Rectal smooth muscle tissue (tissue), 1 donor: Measurements from ENCODE around the gene RRP8.

Experiments used
- H3K27ac ChIP-seq: one replicate; pipeline ENCODE4 v1.7.0; 2013; ENCODE audit warnings: low read depth, low read length, inconsistent platforms
- H3K27me3 ChIP-seq: one replicate; pipeline ENCODE4 v1.7.0; 2013; ENCODE audit warnings: low read length; ENCODE audit not compliant: control insufficient read depth, insufficient read depth
- H3K36me3 ChIP-seq: one replicate; pipeline ENCODE4 v1.7.0; 2013; ENCODE audit warnings: low read length; ENCODE audit not compliant: control insufficient read depth, insufficient read depth
- H3K4me1 ChIP-seq: one replicate; pipeline ENCODE4 v1.7.0; 2013; ENCODE audit warnings: low read length; ENCODE audit not compliant: control insufficient read depth, insufficient read depth
- H3K4me3 ChIP-seq: one replicate; pipeline ENCODE4 v1.7.0; 2013; ENCODE audit warnings: low read length
- H3K9ac ChIP-seq: one replicate; pipeline ENCODE4 v1.7.0; 2013; ENCODE audit warnings: low read length

The RRP8 gene

DNA sequence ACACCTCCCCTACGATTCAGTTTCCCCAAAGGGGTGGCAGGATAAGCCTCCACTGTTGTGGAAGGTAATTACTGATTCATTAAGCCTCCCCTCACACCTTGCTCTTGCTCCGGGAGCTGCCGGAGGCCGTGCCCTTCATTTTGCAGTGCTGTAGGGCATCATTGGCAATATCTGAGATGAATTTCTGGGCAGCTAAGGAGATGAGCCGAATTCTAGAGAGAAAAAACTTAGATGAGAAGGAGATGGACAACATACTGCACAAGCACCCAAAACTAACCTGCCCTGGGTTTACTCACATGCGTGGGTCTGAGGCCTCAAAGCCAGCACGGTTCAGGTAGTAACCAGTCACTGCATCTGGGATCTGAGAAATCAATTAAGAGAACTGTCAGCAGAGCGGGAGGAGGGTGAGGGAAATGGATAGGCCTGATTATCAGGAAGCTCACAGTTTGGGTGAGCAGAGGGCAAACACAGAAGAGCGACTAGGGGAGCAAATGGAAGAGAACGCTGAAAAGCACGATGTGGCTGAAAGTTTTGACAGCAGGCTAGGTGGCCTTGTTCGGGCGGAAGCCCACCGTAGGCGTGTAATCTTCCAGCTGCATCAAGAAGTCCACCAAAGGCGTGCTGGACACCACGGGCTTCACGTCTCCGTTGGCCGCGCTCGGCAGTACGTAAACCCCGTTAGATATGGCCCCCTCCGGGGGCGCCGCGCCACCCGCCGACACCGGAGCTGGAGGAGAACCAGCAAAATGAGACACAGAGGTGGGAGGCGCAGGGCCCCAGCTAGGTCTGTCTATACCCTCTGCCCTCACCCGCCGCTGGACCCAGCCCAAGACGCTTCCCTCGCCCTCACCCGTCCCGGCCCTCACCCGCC lies 7.9 kb upstream of the RRP8 start:
- H3K9ac ChIP-seq: peak overlapping the region; percentile 69
- peak overlapping the region; percentile 73 for H3K4me3 ChIP-seq
- peak overlapping the region; percentile 99 for H3K27ac ChIP-seq
- peaks cover 42% of the 10 kb centered on the region for H3K36me3 ChIP-seq
- peaks cover 47% of the 10 kb centered on the region for H3K4me1 ChIP-seq
- no peaks in the 10 kb centered on the region for H3K27me3 ChIP-seq

DNA sequence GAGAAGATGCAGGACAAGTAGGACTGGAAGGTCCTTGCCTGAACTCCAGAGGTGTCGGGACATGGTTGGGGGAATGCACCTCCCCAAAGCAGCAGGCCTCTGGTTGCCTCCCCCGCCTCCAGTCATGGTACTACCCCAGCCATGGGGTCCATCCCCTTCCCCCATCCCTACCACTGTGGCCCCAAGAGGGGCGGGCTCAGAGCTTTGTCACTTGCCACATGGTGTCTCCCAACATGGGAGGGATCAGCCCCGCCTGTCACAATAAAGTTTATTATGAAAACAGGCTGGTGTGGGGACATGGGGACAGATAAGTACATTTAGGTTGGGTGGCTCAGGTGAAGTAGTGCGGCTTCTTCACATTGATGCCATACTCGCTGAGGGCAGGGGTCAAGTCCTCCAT lies 7.2 kb upstream of the RRP8 start:
- H3K27me3 ChIP-seq: no peaks in the 10 kb centered on the region

DNA sequence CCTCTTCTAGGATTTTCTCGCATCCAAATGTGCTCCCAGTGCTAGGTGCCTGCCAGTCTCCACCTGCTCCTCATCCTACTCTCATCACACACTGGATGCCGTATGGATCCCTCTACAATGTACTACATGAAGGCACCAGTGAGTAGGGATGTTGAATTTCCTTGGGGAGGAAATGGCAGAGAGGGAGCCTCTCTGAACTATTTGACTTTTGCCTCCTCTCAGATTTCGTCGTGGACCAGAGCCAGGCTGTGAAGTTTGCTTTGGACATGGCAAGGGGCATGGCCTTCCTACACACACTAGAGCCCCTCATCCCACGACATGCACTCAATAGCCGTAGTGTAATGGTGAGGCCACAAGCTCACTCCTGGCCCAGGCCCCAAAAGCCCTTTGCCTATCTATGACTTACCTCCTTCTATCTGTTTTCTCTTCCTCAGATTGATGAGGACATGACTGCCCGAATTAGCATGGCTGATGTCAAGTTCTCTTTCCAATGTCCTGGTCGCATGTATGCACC lies 6.1 kb upstream of the RRP8 start:
- Histone ChIP-seq H3K4me1 (peaks cover 49% of the 10 kb centered on the region), H3K4me3 (no peak overlapping the region), H3K9ac (no peak overlapping the region), H3K36me3 (peaks cover 29% of the 10 kb centered on the region), H3K27ac (peak overlapping the region; percentile 99), H3K27me3 (no peaks in the 10 kb centered on the region)

More for the DNA sequence above, 7.2 kb upstream of the RRP8 start:
- Histone ChIP-seq H3K36me3 (peaks cover 37% of the 10 kb centered on the region), H3K4me3 (no peak overlapping the region), H3K4me1 (peaks cover 49% of the 10 kb centered on the region), H3K27ac (peak overlapping the region; percentile 99), H3K9ac (no peak overlapping the region)

- Histone ChIP-seq H3K4me3 (no peak overlapping the region), H3K27ac (peak overlapping the region; percentile 99), H3K9ac (no peak overlapping the region), H3K36me3 (peaks cover 29% of the 10 kb centered on the region), H3K4me1 (peaks cover 49% of the 10 kb centered on the region), H3K27me3 (no peaks in the 10 kb centered on the region)
Observed at GRCh38 chr11:6608726-6609501, 5.5 kb upstream of the RRP8 start.

- H3K9ac ChIP-seq: no peak overlapping the region
Observed at GRCh38 chr11:6608011-6608410, 4.6 kb upstream of the RRP8 start.

DNA sequence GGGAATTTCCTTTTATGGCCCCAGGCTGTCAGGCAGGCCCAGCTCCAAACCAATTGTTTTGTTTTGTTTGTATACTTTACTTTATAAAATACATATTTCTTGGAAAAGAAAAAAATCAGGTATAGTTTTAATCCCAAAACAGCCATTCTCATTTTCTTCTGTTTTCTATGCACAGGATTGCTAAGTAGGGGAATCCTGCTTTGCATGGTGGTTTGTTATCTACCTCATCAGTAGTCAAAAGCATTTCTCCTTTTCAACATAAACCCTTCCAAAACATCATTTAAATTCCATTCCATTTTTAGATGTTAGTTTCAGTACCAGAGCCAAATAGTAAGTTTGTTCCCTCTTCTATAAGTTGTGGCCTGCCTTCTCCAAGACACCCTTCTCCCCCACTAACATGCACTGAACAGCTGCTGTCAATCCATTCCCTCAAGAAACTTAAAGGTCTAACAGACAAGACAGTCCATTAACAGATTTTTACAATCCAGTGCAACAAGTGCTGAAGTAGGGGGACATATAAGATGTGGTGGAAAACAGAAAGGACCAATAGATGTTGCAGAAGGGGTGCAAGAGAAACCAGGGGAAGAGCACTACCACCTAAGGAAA lies 3.9 kb upstream of the RRP8 start:
- H3K36me3 ChIP-seq: peaks cover 29% of the 10 kb centered on the region
- H3K4me3 ChIP-seq: peak overlapping the region; percentile 53
- no peaks in the 10 kb centered on the region for H3K27me3 ChIP-seq
- peak overlapping the region; percentile 99 for H3K27ac ChIP-seq
- peaks cover 49% of the 10 kb centered on the region for H3K4me1 ChIP-seq
- H3K9ac ChIP-seq: no peak overlapping the region

More at GRCh38 chr11:6608011-6608410, 4.6 kb upstream of the RRP8 start:
- Histone ChIP-seq H3K27me3 (no peaks in the 10 kb centered on the region), H3K36me3 (peaks cover 29% of the 10 kb centered on the region), H3K27ac (peak overlapping the region; percentile 99), H3K4me1 (peaks cover 48% of the 10 kb centered on the region), H3K4me3 (no peak overlapping the region)

DNA sequence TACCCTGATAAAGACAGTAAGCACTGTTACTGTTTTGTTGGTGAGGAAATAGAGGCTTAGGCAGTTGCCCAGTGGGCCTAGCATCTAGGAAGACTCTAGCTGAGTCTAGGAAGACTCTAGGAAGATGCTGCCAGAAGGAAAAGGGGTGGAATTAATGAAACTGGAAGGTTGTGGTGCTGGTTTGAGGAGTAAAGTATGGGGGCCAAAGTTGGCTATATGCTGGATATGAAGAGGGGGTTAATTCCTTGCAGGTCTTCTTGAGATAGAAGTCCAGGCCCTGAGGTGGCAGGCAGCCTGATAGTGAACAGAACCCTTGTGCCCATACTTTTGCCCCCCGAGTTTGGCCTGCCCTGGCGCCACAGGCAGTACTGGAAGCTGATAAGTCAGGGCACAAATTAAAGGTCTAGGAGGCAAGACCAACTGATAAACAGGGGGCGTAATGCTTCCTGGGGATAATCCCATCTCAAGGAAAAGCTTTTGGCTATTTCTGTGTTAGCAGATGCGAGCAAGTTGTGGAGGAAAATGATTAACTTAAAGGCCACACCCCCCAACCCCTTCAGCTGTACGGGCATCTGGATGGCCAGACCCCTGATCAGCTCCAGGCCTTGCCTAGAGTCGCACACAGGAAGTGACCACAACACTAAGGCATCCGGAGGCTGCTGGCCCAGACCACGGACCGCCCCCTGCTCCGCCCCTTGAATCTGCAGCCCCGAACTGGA lies 3.2 kb upstream of the RRP8 start:
- Histone ChIP-seq H3K4me3 (peak overlapping the region; percentile 53), H3K27ac (peak overlapping the region; percentile 99), H3K36me3 (peaks cover 30% of the 10 kb centered on the region), H3K9ac (peak overlapping the region; percentile 19), H3K4me1 (peaks cover 55% of the 10 kb centered on the region), H3K27me3 (no peaks in the 10 kb centered on the region)

- peaks cover 48% of the 10 kb centered on the region for H3K4me1 ChIP-seq
- peak overlapping the region; percentile 88 for H3K4me3 ChIP-seq
- peak overlapping the region; percentile 97 for H3K9ac ChIP-seq
- H3K27ac ChIP-seq: peak overlapping the region; percentile 99
- peaks cover 37% of the 10 kb centered on the region for H3K36me3 ChIP-seq
- no peaks in the 10 kb centered on the region for H3K27me3 ChIP-seq
Observed at GRCh38 chr11:6604790-6605189, 1.4 kb upstream of the RRP8 start.

- peak overlapping the region; percentile 97 for H3K9ac ChIP-seq
- H3K27me3 ChIP-seq: no peaks in the 10 kb centered on the region
- H3K27ac ChIP-seq: peak overlapping the region; percentile 99
- peaks cover 41% of the 10 kb centered on the region for H3K4me1 ChIP-seq
- H3K36me3 ChIP-seq: peaks cover 36% of the 10 kb centered on the region
- peak overlapping the region; percentile 88 for H3K4me3 ChIP-seq
Observed at GRCh38 chr11:6604081-6604626, 738 bp upstream of the RRP8 start.

- Histone ChIP-seq H3K4me1 (peaks cover 27% of the 10 kb centered on the region), H3K27me3 (no peaks in the 10 kb centered on the region), H3K36me3 (peaks cover 31% of the 10 kb centered on the region), H3K9ac (peak overlapping the region; percentile 58), H3K4me3 (peak overlapping the region; percentile 73), H3K27ac (peak overlapping the region; percentile 99)
Observed at GRCh38 chr11:6602096-6602940, 1.1 kb downstream of the RRP8 start.

GRCh38 chr11:6601041-6601461 lies 2.4 kb downstream of the RRP8 start:
- H3K36me3 ChIP-seq: peaks cover 31% of the 10 kb centered on the region
- no peaks in the 10 kb centered on the region for H3K27me3 ChIP-seq
- no peak overlapping the region for H3K4me3 ChIP-seq
- no peak overlapping the region for H3K27ac ChIP-seq
- H3K9ac ChIP-seq: no peak overlapping the region
- peaks cover 30% of the 10 kb centered on the region for H3K4me1 ChIP-seq
